GM15510 (cell line): ENCODE data around the gene CALN1.

ENCODE experiments used
- POLR2A ChIP-seq: IDR thresholded peaks from 3 replicates; pipeline ENCODE4 v1.6.1; 2011; ENCODE audit warnings: borderline replicate concordance; ENCODE audit not compliant: insufficient read length; ENCODE audit errors: extremely low read depth

CALN1 gene

GRCh38 chr7:72080865-72081510 lies 331.1 kb downstream of the CALN1 start:
- TF ChIP-seq POLR2A, result no peak

- TF ChIP-seq POLR2A, result no peak
Measured at GRCh38 chr7:72080341-72080766, 331.8 kb downstream of the CALN1 start.

GRCh38 chr7:72078856-72079255 lies 333.3 kb downstream of the CALN1 start:
- no peak for TF ChIP-seq POLR2A

- TF ChIP-seq POLR2A, result no peak
Measured at GRCh38 chr7:72078301-72078700, 333.8 kb downstream of the CALN1 start.

GRCh38 chr7:72077786-72078185 lies 334.4 kb downstream of the CALN1 start:
- TF ChIP-seq POLR2A, result no peak

GRCh38 chr7:72072901-72073300 lies 339.2 kb downstream of the CALN1 start:
- no peak for TF ChIP-seq POLR2A

- TF ChIP-seq POLR2A, result no peak
Measured at GRCh38 chr7:72069263-72069662, 342.9 kb downstream of the CALN1 start.

GRCh38 chr7:72064916-72065315 lies 347.2 kb downstream of the CALN1 start:
- no peak for TF ChIP-seq POLR2A

- TF ChIP-seq POLR2A, result no peak
Measured at GRCh38 chr7:72063330-72063729, 348.8 kb downstream of the CALN1 start.

- TF ChIP-seq POLR2A, result no peak
Measured at GRCh38 chr7:72062666-72063065, 349.5 kb downstream of the CALN1 start.

- TF ChIP-seq POLR2A, result no peak
Measured at GRCh38 chr7:72059925-72060324, 352.2 kb downstream of the CALN1 start.

- TF ChIP-seq POLR2A, result no peak
Measured at GRCh38 chr7:72058579-72058978, 353.6 kb downstream of the CALN1 start.

- no peak for TF ChIP-seq POLR2A
Measured at GRCh38 chr7:72057796-72058195, 354.3 kb downstream of the CALN1 start.

- no peak for TF ChIP-seq POLR2A
Measured at GRCh38 chr7:72057231-72057630, 354.9 kb downstream of the CALN1 start.

GRCh38 chr7:72055426-72055825 lies 356.7 kb downstream of the CALN1 start:
- TF ChIP-seq POLR2A, result no peak

- no peak for TF ChIP-seq POLR2A
Measured at GRCh38 chr7:72053292-72053691, 358.8 kb downstream of the CALN1 start.

- TF ChIP-seq POLR2A, result no peak
Measured at GRCh38 chr7:72048420-72048819, 363.7 kb downstream of the CALN1 start.
